ENCODE measurements around the gene ZNF584.

Gene ZNF584

GRCh38 chr19:58451358-58452101, 43.1 kb downstream of the ZNF584 start, which contains the start of gene ZNF324B:
ZNF324B (plus strand) TSS chr19:58451622; CDS start chr19:58453702, 2,080 bp downstream.
- in situ Hi-C loops (cut with MboI; ENCODE audit: low pct_unique_long_range_greater_than_20kb, low sequenced_read_pairs, unreplicated experiment), result no loop called here
- peak; percentile 98 for DNase-seq (ENCODE audit: low spot score)
- TF ChIP-seq, protein P1, sequence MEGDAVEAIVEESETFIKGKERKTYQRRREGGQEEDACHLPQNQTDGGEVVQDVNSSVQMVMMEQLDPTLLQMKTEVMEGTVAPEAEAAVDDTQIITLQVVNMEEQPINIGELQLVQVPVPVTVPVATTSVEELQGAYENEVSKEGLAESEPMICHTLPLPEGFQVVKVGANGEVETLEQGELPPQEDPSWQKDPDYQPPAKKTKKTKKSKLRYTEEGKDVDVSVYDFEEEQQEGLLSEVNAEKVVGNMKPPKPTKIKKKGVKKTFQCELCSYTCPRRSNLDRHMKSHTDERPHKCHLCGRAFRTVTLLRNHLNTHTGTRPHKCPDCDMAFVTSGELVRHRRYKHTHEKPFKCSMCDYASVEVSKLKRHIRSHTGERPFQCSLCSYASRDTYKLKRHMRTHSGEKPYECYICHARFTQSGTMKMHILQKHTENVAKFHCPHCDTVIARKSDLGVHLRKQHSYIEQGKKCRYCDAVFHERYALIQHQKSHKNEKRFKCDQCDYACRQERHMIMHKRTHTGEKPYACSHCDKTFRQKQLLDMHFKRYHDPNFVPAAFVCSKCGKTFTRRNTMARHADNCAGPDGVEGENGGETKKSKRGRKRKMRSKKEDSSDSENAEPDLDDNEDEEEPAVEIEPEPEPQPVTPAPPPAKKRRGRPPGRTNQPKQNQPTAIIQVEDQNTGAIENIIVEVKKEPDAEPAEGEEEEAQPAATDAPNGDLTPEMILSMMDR (IDR thresholded peaks at IDR 0.05; ENCODE audit: extremely low read depth, insufficient read depth, missing control alignments), result no peak

- TF ChIP-seq, protein P1 (IDR thresholded peaks at IDR 0.05; ENCODE audit: extremely low read depth, insufficient read depth, missing control alignments), result no peak
- in situ Hi-C loops (cut with MboI; ENCODE audit: low pct_unique_long_range_greater_than_20kb, low sequenced_read_pairs, unreplicated experiment), result no loop called here
These were observed 45.3 kb downstream of the ZNF584 start for GRCh38 chr19:58453743-58454142.

GRCh38 chr19:58455306-58455705, 46.9 kb downstream of the ZNF584 start:
- TF ChIP-seq, protein P1 (IDR thresholded peaks at IDR 0.05; ENCODE audit: extremely low read depth, insufficient read depth, missing control alignments), result no peak
- DNase-seq (ENCODE audit: low spot score), result no peak
- in situ Hi-C loops (cut with MboI; ENCODE audit: low pct_unique_long_range_greater_than_20kb, low sequenced_read_pairs, unreplicated experiment), result no loop called here

More at GRCh38 chr19:58453743-58454142, 45.3 kb downstream of the ZNF584 start:
- no peak for DNase-seq (ENCODE audit: low spot score)

- TF ChIP-seq, protein P1 (IDR thresholded peaks at IDR 0.05; ENCODE audit: extremely low read depth, insufficient read depth, missing control alignments), result no peak
- DNase-seq (ENCODE audit: low spot score), result no peak
- in situ Hi-C loops (cut with MboI; ENCODE audit: low pct_unique_long_range_greater_than_20kb, low sequenced_read_pairs, unreplicated experiment), result no loop called here
These were observed 47.7 kb downstream of the ZNF584 start for GRCh38 chr19:58456111-58456510.

DNA sequence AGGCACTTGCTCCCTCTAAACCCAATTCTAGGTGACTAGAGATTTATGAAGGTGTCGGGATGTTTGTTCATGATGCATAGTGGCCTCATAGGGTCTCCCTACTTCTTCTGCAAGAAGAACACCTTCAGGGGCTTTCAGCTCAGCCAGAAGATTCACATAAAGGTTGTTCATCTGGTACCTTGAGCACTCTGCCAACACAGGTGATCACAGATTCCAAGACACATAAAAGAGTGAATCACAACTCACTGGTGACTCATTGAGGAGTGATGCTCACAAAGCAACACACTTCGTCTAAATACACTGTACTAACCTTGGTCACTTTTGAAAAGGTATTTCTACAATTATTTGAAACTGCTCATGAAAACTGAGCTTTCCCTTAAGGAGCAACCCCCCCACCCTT, 51.6 kb downstream of the ZNF584 start:
- TF ChIP-seq, protein P1 (IDR thresholded peaks at IDR 0.05; ENCODE audit: extremely low read depth, insufficient read depth, missing control alignments), result no peak
- DNase-seq (ENCODE audit: low spot score), result no peak
- in situ Hi-C loops (cut with MboI; ENCODE audit: low pct_unique_long_range_greater_than_20kb, low sequenced_read_pairs, unreplicated experiment), result no loop called here

DNA sequence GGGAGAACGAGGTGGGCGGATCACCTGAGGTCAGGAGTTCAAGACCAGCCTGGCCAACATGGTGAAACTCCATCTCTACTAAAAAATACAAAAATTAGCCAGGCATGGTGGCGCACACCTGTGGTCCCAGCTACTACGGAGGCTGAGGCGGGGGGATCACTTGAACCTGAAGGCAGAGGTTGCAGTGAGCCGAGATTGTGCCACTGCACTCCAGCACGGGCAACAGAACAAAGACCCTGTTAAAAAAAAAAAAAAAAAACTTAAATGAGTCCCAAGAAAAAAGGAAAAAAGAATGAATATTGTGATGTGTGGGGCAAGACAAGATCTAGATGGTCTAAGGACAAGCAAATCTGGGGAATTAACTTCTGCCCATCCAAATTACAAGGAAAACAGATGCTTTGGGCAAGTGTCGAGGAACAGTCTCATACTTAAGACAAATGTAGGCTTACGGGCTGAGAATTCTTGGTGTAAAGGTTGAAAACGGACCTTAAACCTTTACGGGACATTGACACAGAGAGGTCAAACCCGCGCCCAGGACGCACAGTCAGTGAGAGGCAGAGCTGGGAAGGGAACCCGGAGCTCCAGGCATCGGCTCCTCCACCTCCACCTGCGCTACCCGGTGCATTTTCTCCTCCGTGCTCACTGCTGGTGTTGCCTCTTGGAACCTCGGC, 57.8 kb downstream of the ZNF584 start:
- TF ChIP-seq, protein P1 (IDR thresholded peaks at IDR 0.05; ENCODE audit: extremely low read depth, insufficient read depth, missing control alignments), result no peak
- no peak for DNase-seq (ENCODE audit: low spot score)
- in situ Hi-C loops (cut with MboI; ENCODE audit: low pct_unique_long_range_greater_than_20kb, low sequenced_read_pairs, unreplicated experiment), result no loop called here
